NOMO-1 treated with DMSO at 0.1 percent for 48 hours (cell line): ENCODE results near the gene MRPL19.

Experiments
- DNase-seq: peaks from one replicate; lab custom pipeline; 2025; ENCODE audit not compliant: unreplicated experiment; lab: John Stamatoyannopoulos, UW

MRPL19 gene

GRCh38 chr2:75646583-75647425 lies at the start of gene MRPL19:
TSS of gene MRPL19 (plus strand) at chr2:75646783. CDS start at chr2:75646808, 25 bp downstream.
- peak; percentile 87 for DNase-seq

DNA sequence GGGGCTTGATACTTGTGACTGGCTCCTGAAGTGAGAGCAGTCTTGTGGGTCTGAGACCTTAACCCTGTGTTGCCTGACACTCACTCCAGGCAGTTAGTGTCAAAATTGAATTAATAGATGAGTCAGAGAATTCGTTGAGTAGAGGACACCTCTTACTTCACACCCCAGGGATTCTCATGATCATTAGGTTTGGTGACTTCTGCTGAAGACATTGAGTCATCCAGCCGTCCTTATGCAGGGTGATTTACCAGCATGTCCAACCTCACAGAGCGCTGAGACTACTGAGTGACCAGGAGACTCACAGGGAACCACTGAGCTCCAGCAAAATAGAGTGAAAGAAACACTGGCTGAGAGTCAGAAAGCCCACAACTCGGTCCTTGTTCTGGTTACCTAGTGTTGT lies 49.8 kb upstream of the MRPL19 start:
- no peak for DNase-seq

GRCh38 chr2:75597949-75598348 lies 48.6 kb upstream of the MRPL19 start:
- no peak for DNase-seq

GRCh38 chr2:75598589-75599155 lies 47.9 kb upstream of the MRPL19 start:
- DNase-seq = no peak

DNA sequence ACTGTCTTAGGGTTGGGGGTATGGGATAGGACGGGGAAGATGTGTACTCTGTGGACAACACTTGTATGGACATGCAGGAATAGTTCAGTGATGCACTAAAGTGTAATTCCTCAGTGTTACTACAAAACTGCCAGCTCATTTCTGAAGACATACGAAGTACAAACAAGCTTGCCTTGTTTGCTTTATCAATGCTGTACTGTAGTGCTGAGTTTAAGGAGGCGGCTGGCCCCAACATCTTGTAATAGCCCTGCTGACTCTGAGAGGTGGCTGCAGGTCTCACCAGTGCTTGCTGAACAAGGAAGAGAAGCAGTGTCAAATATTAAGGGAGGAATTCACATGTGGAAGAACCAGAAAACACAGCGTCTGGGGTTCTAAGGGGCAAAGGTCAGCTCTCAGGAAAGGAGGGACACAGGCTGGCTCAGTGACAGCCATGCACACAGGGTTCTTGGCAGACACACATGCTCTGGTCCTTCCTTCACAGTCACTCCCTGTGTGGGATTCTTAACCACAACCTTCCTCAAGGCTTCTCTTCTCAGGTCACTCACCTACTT lies 46.0 kb upstream of the MRPL19 start:
- DNase-seq = no peak

DNA sequence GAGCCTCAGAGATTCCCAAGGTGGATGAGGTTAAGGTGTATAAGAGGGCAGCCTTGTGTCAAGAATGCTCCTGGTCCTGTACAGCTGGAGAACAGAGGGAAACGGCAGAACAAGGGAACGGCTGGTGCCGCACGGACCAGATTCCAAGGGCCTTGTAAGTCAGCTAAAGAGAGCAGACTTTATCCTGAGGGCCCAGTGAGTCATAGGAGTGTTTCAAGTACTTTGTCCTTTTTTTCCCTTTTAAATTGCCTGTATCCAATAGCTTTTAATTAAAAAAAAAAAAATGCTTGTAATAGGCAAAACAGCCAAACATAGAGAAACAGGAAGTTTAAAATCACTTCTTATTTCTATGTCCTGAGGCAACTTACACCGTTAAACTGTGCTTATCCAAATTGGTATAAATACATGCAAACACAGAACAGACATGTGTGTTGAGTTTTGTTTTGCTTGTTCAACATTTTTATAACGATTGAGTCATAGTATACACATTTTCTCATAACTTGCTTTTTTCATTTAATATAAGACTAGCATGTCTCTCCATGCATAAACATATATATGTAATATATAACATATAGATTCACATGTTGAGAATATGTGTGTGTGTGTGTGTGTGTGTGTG lies 43.8 kb upstream of the MRPL19 start:
- no peak for DNase-seq

GRCh38 chr2:75603477-75603876 lies 43.1 kb upstream of the MRPL19 start:
- DNase-seq = no peak

DNA sequence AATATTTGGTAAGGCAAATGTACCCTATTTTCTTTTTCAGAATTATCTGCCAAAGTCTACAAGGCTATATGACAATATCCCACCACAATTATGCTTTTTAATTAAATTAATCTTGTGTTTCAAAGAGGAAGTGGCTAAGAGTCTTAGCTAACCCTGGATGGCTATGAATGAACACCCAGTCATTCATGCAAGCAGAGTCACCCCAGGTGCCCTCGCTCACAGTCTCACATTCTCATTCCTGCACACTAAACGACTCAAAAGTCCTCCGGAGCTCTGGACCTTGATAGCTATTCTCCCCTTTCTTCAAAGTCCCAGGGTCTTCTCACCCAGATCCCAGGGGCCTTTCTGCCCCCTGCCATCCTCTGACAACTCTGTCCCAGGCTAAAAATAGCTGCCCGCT lies 42.1 kb upstream of the MRPL19 start:
- no peak for DNase-seq

DNA sequence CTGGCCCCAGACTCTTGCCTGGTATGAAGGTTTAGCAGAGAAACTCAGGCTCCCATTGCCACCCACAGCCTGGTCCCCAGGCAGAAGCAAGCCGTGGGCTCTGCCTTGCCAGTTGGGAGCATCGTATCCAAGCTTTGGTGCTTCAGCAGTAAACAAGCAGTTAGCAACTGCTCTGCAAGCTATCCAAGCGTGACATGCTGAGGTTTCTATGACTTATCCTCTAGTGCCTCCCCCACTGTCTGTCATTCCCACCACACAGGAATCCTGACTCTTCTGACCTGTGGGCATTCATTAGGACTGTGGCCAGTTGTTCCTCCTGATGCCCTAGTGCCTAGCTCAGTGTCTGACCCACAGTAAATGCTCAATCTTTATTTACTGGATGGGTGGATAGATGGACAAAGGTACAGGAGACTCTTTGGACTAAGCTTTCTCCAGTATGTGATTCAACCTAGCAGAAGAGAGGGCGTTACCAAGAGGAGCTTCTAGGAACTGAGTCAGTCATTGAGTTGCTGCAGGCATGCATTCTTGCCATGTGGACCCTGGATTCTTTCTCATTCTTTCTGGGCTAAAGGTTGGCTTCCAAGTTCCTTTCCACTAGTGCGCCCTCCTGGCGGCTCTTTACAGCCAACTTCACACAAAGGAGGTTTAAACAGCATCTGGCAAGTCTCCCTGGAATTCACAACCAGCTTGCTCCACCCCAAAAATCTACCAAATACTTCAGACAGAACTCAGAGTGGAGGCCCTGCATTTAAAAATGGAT lies 40.6 kb upstream of the MRPL19 start:
- no peak for DNase-seq

DNA sequence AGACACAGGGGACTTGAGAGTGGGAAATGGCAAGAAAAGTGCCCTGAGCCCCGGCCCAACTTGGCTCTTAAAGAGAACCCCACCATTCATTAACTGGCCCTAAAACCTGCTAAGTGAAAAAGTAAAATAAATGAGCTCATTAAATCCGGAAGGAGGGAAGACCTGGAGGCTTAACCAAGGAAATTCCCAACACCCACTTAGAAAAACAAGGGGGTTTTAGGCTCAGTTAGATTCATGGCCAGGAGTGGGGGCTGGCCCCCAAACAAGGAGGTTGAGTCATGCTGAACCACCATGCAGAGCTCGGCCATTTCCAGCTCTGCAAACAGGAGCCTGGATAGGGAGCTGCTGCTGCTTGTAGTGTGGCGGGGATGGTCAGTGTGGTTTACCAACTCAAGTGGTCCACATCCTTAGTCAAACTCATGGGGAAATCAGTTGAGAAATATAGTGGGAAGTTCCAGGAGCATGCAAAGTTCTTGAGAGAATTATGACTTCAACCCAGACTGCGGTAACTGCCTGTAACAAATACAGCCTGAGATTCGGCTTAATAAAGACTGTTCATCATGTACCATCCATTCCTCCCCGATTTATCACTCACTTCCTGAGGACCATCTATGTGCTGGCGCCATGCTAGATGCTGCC lies 39.7 kb upstream of the MRPL19 start:
- DNase-seq = no peak

- no peak for DNase-seq
These were observed 39.2 kb upstream of the MRPL19 start for GRCh38 chr2:75607400-75607798.

DNA sequence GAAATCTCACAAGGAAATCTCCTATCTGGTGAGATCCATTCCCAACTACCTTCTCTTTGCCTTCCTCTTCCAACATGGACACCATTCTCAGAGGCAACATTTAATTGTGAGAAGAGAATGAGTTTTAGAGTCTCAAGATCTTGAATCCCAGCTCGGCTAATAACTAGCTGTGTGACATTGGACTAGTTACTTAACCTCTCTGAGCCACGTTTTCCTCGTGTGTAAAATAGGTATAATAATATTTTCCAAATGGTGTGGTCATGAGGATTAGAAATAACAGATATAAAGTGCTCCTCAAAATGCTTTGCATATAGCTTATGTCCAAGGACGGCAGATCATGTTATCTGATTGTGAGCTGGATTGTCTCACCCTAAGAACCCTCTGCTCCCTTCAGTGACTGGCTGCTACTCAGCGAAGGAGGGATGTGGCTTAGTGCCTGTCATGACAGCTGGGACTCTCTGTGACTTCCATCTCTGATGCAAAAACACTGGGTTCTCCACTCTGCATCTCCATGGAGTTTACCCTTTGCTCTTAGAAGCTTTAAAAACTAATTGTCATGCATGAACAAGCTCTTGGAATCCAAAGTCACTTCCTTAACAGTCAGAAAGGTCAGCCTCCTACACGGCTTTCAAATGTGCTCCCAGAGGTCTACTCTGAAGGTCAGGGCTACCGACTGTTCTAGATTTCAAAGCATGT lies 38.4 kb upstream of the MRPL19 start:
- no peak for DNase-seq

- DNase-seq = peak; percentile 6
These were observed 37.8 kb upstream of the MRPL19 start for GRCh38 chr2:75608684-75609333.

GRCh38 chr2:75609334-75609689 lies 37.3 kb upstream of the MRPL19 start:
- DNase-seq = no peak

DNA sequence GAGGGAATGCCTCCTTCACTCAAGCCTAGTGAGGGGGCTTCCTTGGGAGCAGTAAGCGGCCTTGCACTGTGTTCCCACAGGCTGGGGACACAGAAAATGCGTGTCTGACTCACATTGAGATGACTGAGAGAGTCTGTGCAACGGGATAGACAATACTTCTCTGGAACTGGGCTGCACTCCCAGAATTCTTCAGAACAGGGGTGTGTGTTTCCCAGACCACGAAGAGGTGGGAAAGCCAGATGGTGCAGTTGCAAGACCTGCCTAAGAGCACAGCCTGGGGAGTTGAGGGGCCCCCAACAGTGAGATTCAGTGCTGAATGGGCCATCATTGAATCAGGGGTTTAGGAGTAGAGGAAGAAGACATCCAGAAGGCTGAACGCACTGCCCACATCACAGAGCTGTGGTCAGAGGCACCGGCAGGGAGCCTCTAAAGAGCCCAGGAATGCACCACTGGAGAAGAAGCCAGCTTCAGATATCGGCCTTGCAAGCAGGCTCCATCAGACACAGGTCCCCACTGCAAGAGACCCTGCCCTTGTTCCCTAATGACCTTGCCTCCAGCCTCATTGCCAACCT lies 36.6 kb upstream of the MRPL19 start:
- DNase-seq = no peak

- DNase-seq = no peak
These were observed 35.9 kb upstream of the MRPL19 start for GRCh38 chr2:75610671-75611070.

GRCh38 chr2:75612108-75612861 lies 34.3 kb upstream of the MRPL19 start:
- DNase-seq = no peak

DNA sequence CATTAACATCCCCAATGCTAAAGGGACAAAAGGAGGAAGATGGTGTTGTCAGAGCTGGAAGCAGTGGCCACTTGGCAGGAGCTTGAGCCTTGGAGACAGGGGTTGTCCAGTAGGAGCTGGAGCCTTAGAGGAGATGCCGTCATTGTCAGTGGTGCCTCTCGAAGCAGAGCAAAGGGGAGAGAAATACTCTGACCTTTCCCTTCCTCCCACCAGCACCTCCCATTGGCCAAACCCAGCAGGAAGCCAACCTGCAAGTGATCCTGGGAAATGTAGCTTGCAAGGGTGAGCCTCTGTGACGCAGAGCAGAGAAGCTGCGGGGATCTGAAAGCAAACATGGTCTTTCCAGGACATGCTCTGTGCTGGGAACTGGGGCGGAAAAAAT lies 33.7 kb upstream of the MRPL19 start:
- no peak for DNase-seq

DNA sequence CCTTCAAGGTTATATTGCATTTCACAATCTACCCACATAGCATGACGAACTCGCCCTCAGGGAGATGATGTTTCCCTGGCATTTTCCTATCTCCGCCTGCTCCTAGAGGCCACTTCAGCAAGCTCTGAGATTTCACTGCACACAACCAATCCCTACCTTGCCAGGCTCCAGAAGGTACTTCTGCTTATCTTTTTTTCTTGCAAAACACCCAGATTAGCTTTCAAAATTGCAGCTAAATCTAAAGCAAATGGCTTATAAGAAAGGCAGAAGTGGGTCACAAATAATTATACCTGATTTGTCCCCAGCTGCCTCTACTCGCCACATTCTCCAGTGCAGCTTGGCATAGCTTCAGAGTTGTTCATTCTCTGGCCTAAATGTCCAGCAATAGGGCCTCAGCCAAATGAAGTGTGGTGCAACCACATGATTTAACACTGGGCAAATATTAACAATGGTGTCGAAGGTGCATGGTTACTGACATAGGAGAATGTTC lies 32.4 kb upstream of the MRPL19 start:
- DNase-seq = no peak
